Pancreas (tissue), 10 donors: ENCODE results near the gene MPC1. TPM values are rescaled to one million over a fixed set of nuclear protein-coding genes. Genes with fewer than 3 reads are reported as not detected.

Experiments used
- ATAC-seq, 4 donors: fragments of 200-7000 bp; cut with Tn5 transposase; one replicate each; pipeline versions ENCODE4 v1.8.0 to v1.9.1; 2020; ENCODE audit warnings: mild to moderate bottlenecking in 4 of 4, moderate library complexity in 4 of 4
- DNase-seq, 6 donors: peaks; one replicate each; pipeline ENCODE4 v3.0.0-alpha.2; 2020
- FAIRE-seq: peaks from 2 replicates; lab custom pipeline; 2012; peaks lifted over from hg19 to GRCh38; lab: Jason Lieb, UNC
- H3K27ac ChIP-seq, 4 donors: fragments of 200-600 bp; sonication (generic); 1 replicate in 3 of 4; 2 replicates in 1 of 4; pipeline versions ENCODE4 v1.5.0 to v1.8.0; 2020
- H3K27me3 ChIP-seq, 4 donors: fragments of 200-600 bp; one replicate each; pipeline ENCODE4 v1.8.0; 2021
- H3K36me3 ChIP-seq, 3 donors: fragments of 200-600 bp; sonication (generic) in 1 of 3; one replicate each; pipeline versions ENCODE4 v1.5.0 to v1.8.0; 2020 to 2021
- H3K4me1 ChIP-seq, 3 donors: fragments of 200-600 bp; one replicate each; pipeline ENCODE4 v1.8.0; 2021
- H3K4me3 ChIP-seq, 4 donors: fragments of 200-600 bp; sonication (generic) in 2 of 4; one replicate each; pipeline versions ENCODE4 v1.5.0 to v1.8.0; 2020 to 2021
- H3K9me3 ChIP-seq, 4 donors: fragments of 200-600 bp; one replicate each; pipeline ENCODE4 v1.8.0; 2021
- WGBS, 2 donors: extraction: QIAGEN DNeasy Blood & Tissue Kit; methylation state at CpG; one replicate each; pipeline ENCODE4 v1.1.7; 2013; 5-methylcytosine and 5-hydroxymethylcytosine counted together
- intact Hi-C, 3 donors: fragments of 100-400 bp; cut with DNase I; formaldehyde crosslinking; loops; one replicate each; pipeline versions ENCODE4 v1.11.1 to v1.14.2; 2022
- polyA plus RNA-seq, 2 donors: library from polyadenylated mRNA; stranded (reverse); fragments of 200-250 nt; gene quantifications; one replicate each; pipeline ENCODE4 v1.2.3, GENCODE V29; 2013
- total RNA-seq, 6 donors: library from RNA; stranded (reverse); fragmentation: NEBNext Ultra II Directional in 4 of 6; extraction: Animal tissue kit (Norgen Biotek cat#: 25700) in 4 of 6; gene quantifications; one replicate each; pipeline versions ENCODE4 v1.2.1 to v1.2.4, GENCODE V29; 2021 to 2023
- TF ChIP-seq, protein P1 (sequence below), 4 donors: fragments of 200-600 bp; sonication (generic) in 3 of 4; IDR thresholded peaks; one replicate each; pipeline versions ENCODE4 v1.5.0 to v1.8.0; 2021; ENCODE audit warnings: antibody characterized with exemption in 4 of 4
- donor health status: healthy with polysubstance abuse.
- donor health status: DM: no; HTN: no; CAD: no; lungs with moderate emphysema.
- donor health status: DM: no; HTN: no; CAD: no.
- donor health status: control.
- donor health status: control.
- donor health status: Bipolar disorder and iron deficiency.
- donor health status: DM: yes; HTN: yes; CAD: no.
- donor health status: DM: no; HTN: no; CAD: no.
- donor health status: DM: no; HTN: no; CAD: no.
- donor health status: DM: yes; HTN: yes; CAD: no.

The MPC1 gene
- total RNA-seq (10 to 100 TPM; 17.0 to 33.0 (median 24.0) TPM), polyA plus RNA-seq (10 to 100 TPM; 42.6 to 56.3 TPM)

GRCh38 chr6:166382933-166383801 lies at the start of gene MPC1:
MPC1 (minus strand) TSS chr6:166382940; CDS start chr6:166382876, 64 bp downstream.
- Histone ChIP-seq H3K4me1 (peaks cover 5 to 28% (median 11%) of the 10 kb centered on the region in 3 donors), H3K4me3 (peak within 1 kb of the TSS; percentile 73 to 97 (median 88)), H3K36me3 (no peaks in the 10 kb centered on the region), H3K27ac (peak within 1 kb of the TSS; percentile 90 to 98 (median 98)), H3K9me3 (no peaks in the 10 kb centered on the region), H3K27me3 (no peaks in the 10 kb centered on the region)
- 0% methylated on average over 67 to 94 of the region's 94 CpGs for WGBS, 2 donors
- no peak for FAIRE-seq
- peak; percentile 84 to 94 (median 89) for ATAC-seq
- intact Hi-C loops: no loop called here
- peak; percentile 95 to 98 (median 98) for DNase-seq
- TF ChIP-seq, protein P1, sequence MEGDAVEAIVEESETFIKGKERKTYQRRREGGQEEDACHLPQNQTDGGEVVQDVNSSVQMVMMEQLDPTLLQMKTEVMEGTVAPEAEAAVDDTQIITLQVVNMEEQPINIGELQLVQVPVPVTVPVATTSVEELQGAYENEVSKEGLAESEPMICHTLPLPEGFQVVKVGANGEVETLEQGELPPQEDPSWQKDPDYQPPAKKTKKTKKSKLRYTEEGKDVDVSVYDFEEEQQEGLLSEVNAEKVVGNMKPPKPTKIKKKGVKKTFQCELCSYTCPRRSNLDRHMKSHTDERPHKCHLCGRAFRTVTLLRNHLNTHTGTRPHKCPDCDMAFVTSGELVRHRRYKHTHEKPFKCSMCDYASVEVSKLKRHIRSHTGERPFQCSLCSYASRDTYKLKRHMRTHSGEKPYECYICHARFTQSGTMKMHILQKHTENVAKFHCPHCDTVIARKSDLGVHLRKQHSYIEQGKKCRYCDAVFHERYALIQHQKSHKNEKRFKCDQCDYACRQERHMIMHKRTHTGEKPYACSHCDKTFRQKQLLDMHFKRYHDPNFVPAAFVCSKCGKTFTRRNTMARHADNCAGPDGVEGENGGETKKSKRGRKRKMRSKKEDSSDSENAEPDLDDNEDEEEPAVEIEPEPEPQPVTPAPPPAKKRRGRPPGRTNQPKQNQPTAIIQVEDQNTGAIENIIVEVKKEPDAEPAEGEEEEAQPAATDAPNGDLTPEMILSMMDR (IDR thresholded peaks at IDR 0.05): no peak

GRCh38 chr6:166430269-166430668 lies 47.5 kb upstream of the MPC1 start:
- no peak overlapping the region for H3K27ac ChIP-seq
- H3K36me3 ChIP-seq: peaks cover 0 to 21% (median 4%) of the 10 kb centered on the region in 3 donors
- H3K4me3 ChIP-seq: no peak overlapping the region
- no peaks in the 10 kb centered on the region for H3K9me3 ChIP-seq
- FAIRE-seq (no peak), ATAC-seq (no peak), DNase-seq (no peak)
- WGBS, 2 donors: 96% methylated on average over 17 of the region's 17 CpGs
- H3K4me1 ChIP-seq: no peaks in the 10 kb centered on the region
- intact Hi-C loops: no loop called here
- TF ChIP-seq, protein P1 (IDR thresholded peaks at IDR 0.05): no peak
- no peaks in the 10 kb centered on the region for H3K27me3 ChIP-seq

- no peaks in the 10 kb centered on the region for H3K27me3 ChIP-seq
- 92 to 95% methylated on average over 12 of the region's 12 CpGs for WGBS, 2 donors
- TF ChIP-seq, protein P1 (IDR thresholded peaks at IDR 0.05): no peak
- no peak overlapping the region for H3K27ac ChIP-seq
- H3K4me1 ChIP-seq: no peaks in the 10 kb centered on the region
- peaks cover 0 to 24% (median 0%) of the 10 kb centered on the region in 3 donors for H3K36me3 ChIP-seq
- DNase-seq (no peak), ATAC-seq (no peak), FAIRE-seq (no peak)
- H3K9me3 ChIP-seq: no peaks in the 10 kb centered on the region
- no peak overlapping the region for H3K4me3 ChIP-seq
- intact Hi-C loops: no loop called here
These were observed 41.7 kb upstream of the MPC1 start for GRCh38 chr6:166424431-166424830.

DNA sequence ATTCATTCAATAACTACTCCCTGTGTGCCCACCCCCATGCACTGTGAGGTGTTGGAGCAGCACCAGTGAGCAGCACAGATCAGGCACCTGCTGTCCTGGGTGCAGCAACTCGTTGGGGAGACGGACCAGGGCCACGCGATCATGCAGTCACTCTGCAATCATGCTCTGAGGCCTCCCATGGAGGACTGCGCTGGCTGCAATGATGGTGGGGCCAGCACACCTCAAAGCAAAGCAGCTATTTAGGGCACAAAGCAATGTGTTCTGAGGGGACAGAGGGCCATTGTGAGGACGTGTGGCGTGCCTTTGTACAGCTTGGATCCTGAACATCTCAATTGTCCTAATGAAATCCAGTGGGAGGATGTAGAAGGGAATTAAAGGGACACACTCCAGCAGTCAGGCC lies 41.0 kb upstream of the MPC1 start:
- 89 to 91% methylated on average over 7 of the region's 7 CpGs for WGBS, 2 donors
- intact Hi-C loops: no loop called here
- no peak for DNase-seq
- Histone ChIP-seq H3K27me3 (no peaks in the 10 kb centered on the region), H3K27ac (no peak overlapping the region), H3K4me1 (no peaks in the 10 kb centered on the region), H3K9me3 (no peaks in the 10 kb centered on the region), H3K4me3 (no peak overlapping the region), H3K36me3 (peaks cover 0 to 28% (median 0%) of the 10 kb centered on the region in 3 donors)
- no peak for ATAC-seq
- FAIRE-seq: no peak
- TF ChIP-seq, protein P1 (IDR thresholded peaks at IDR 0.05): no peak
